Spleen (tissue), 11 donors: Measurements from ENCODE around the gene TYW1. TPM values are rescaled to one million over a fixed set of nuclear protein-coding genes. Genes with fewer than 3 reads are reported as not detected.
A peak's percentile ranks its signal among the peaks of the same experiment; 100 is the strongest.
"Not testable (repeated sequence)": the region's sequence is repeated elsewhere in the genome, so short reads cannot be mapped to it uniquely, and the experiment has no call there.

Experiments used
- DNase-seq: peaks from one replicate; pipeline ENCODE4 v3.0.0-alpha.2; 2020
- H3K27ac ChIP-seq, 8 donors: fragments of 200-600 bp; sonication (generic) in 7 of 8; 1 replicate in 4 of 8; 2 replicates in 4 of 8; pipeline versions ENCODE4 v1.5.0 to v1.8.0; 2016 to 2021; ENCODE audit warnings: inconsistent platforms in 4 of 8, mild to moderate bottlenecking in 4 of 8, moderate library complexity in 1 of 8
- H3K27me3 ChIP-seq, 7 donors: fragments of 200-600 bp; sonication (generic) in 6 of 7; replicated peaks in 1 of 7; 1 replicate in 4 of 7; 2 replicates in 3 of 7; pipeline versions ENCODE4 v1.5.0 to v1.8.0; 2016 to 2021; ENCODE audit warnings: inconsistent platforms in 3 of 7, mild to moderate bottlenecking in 1 of 7
- H3K36me3 ChIP-seq, 6 donors: fragments of 200-600 bp; sonication (generic) in 5 of 6; 1 replicate in 4 of 6; 2 replicates in 2 of 6; pipeline versions ENCODE4 v1.5.0 to v1.8.0; 2016 to 2021; ENCODE audit warnings: inconsistent platforms in 2 of 6
- H3K4me1 ChIP-seq, 6 donors: fragments of 200-600 bp; sonication (generic) in 5 of 6; 1 replicate in 3 of 6; 2 replicates in 3 of 6; pipeline versions ENCODE4 v1.5.0 to v1.8.0; 2016 to 2021; ENCODE audit warnings: inconsistent platforms in 3 of 6
- H3K4me3 ChIP-seq, 8 donors: fragments of 200-600 bp; sonication (generic) in 7 of 8; 1 replicate in 4 of 8; 2 replicates in 4 of 8; pipeline versions ENCODE4 v1.5.0 to v1.8.0; 2016 to 2021; ENCODE audit warnings: inconsistent platforms in 4 of 8, mild to moderate bottlenecking in 4 of 8, moderate library complexity in 2 of 8
- H3K9me3 ChIP-seq, 8 donors: fragments of 200-600 bp; sonication (generic) in 7 of 8; 1 replicate in 4 of 8; 2 replicates in 4 of 8; pipeline versions ENCODE4 v1.5.0 to v1.8.0; 2016 to 2021; ENCODE audit warnings: inconsistent platforms in 4 of 8
- POLR2A ChIP-seq, 3 donors: fragments of 450-650 bp; IDR thresholded peaks; one replicate each; pipeline ENCODE4 v1.5.1; 2017; ENCODE audit warnings: antibody characterized with exemption in 3 of 3, mild to moderate bottlenecking in 1 of 3
- POLR2AphosphoS5 ChIP-seq, 3 donors: sonication (generic); formaldehyde crosslinking; IDR thresholded peaks; one replicate each; pipeline ENCODE4 v1.5.1; 2017; ENCODE audit warnings: antibody characterized with exemption in 3 of 3
- WGBS, 5 donors: extraction: QIAGEN DNeasy Blood & Tissue Kit in 3 of 5; methylation state at CpG; one replicate each; pipeline versions ENCODE4 v1.1.5 to v1.1.7; 2013 to 2018; 5-methylcytosine and 5-hydroxymethylcytosine counted together
- intact Hi-C: fragments of 100-400 bp; cut with DNase I; formaldehyde crosslinking; loops from one replicate; pipeline ENCODE4 v1.15.0; 2023; ENCODE audit warnings: low total_unique reads
- polyA plus RNA-seq, 3 donors: library from polyadenylated mRNA; stranded (reverse); fragments of 200-250 nt; gene quantifications; one replicate each; pipeline ENCODE4 v1.2.1, GENCODE V29; 2013
- total RNA-seq, 7 donors: library from RNA; depleted of rRNA in 3 of 7; stranded (reverse); fragments of >200 nt in 3 of 7; fragmentation: NEBNext Ultra II Directional in 4 of 7; extraction: Animal tissue kit (Norgen Biotek cat#: 25700) in 4 of 7; gene quantifications; one replicate each; pipeline versions ENCODE4 v1.1.0 to v1.2.1, GENCODE V29; 2016 to 2021
- TF ChIP-seq, protein P1 (sequence below), 11 experiments: fragments of 200-600 bp in 7 of 11; fragments of 450-650 bp in 4 of 11; sonication (generic) in 4 of 11; IDR thresholded peaks in 8 of 11; conservative IDR thresholded peaks in 3 of 11; 1 replicate in 7 of 11; 2 replicates in 4 of 11; pipeline versions ENCODE4 v1.4.0 to v1.8.0; 2016 to 2021; ENCODE audit warnings: antibody characterized with exemption in 11 of 11, inconsistent platforms in 4 of 11, mild to moderate bottlenecking in 1 of 11
- donor health status: healthy with polysubstance abuse.
- donor health status: DM: no; HTN: no; CAD: no; lungs with moderate emphysema.
- donor health status: DM: no; HTN: no; CAD: no.
- donor health status: Bipolar disorder and iron deficiency.
- donor health status: healthy.
- donor health status: DM: no; HTN: no; CAD: no.
- donor health status: DM: yes; HTN: yes; CAD: no.

The TYW1 gene
- total and polyA plus RNA-seq, 10 donors = 4.9 to 83.6 (median 20.8) TPM

DNA sequence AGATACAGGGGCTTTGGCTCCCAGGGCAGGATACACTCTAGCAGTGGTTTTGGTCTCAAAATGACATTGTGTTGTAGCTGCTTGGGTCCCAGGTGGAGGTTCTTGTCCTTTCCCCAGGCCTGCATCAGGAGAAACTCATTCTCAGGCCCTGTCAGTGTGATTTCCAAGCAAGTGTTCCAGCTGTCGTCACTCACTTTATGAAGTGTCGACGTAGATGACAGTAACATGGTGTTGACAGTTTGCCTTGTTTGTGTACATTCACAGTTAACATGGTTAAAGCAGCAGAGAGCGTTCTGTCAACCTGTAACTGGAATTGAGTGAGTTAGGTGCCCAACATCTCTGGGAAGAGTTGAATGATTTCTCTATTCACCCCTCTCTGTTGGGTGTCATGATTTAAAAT lies 86.2 kb downstream of the TYW1 start:
- intact Hi-C loops, H3K27ac ChIP-seq, DNase-seq, H3K4me1 ChIP-seq, H3K27me3 ChIP-seq, H3K4me3 ChIP-seq: not testable (repeated sequence)
- H3K36me3 ChIP-seq = peaks cover 0 to 66% (median 8%) of the 10 kb centered on the region in 6 donors
- peaks cover 0 to 31% (median 17%) of the 10 kb centered on the region in 8 donors for H3K9me3 ChIP-seq
- whole genome bisulfite sequencing, 5 donors = 96 to 99% (median 98%) methylated on average over 4 of the region's 4 CpGs

DNA sequence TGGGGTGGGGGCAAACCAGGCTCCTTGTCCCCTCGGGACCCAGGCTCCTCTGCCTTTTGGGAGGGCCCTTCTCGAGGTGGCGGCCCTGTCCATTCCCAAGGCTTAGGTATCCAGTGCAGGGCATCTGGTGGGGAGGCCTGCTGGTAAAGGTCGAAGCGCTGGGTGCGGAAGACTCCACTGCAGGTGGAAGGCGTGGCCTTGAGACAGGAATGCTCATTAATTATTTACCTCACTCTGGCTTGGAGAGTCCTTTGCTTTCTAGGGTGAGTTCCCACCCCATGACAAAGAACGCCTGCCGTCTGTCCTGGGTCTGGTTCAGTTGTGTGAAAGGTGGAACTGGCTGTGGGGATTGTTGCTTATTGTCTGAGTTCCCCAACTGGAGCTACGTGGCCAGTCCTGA lies 92.6 kb downstream of the TYW1 start:
- peaks cover 0 to 55% (median 5%) of the 10 kb centered on the region in 6 donors for H3K36me3 ChIP-seq
- H3K27me3 ChIP-seq, H3K9me3 ChIP-seq, H3K4me1 ChIP-seq, DNase-seq, H3K27ac ChIP-seq, intact Hi-C loops, H3K4me3 ChIP-seq: not testable (repeated sequence)
- 91 to 99% (median 97%) methylated on average over 9 to 10 of the region's 10 CpGs for WGBS, 5 donors

DNA sequence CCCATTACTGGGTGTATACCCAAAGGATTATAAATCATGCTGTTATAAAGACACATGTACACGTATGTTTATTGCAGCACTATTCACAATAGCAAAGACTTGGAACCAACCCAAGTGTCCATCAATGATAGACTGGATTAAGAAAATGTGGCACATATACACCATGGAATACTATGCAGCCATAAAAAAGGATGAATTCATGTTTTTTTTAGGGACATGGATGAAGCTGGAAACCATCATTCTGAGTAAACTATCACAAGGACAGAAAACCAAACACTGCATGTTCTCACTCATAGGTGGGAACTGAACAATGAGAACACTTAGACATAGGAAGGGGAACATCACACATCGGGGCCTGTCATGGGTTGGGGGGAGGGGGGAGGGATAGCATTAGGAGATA lies 94.4 kb downstream of the TYW1 start:
- WGBS, 5 donors = 80 to 100% (median 96%) methylated on average over 1 to 2 of the region's 2 CpGs; no CpG with 5 or more reads in 1 of the 5 donors
- intact Hi-C loops = not testable (repeated sequence)

DNA sequence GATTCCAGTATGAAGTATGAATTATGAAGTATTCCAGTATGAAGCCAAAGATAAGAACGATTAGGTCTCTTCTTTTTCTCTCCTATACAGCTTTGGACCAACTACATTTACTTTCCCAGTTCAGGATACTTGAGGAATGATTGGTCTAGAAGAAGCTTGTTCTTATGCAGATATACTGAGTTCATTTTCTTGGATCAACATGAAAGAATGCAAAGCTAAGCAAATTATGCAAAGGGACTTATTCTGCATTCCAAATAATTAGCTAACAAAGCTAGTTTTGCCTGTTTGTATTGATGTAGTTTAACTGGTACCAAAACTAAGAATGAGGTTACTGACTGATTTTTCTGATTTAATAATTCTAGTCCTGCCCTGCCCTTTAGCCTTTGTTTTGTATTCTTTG lies 101.4 kb downstream of the TYW1 start:
- H3K4me1 ChIP-seq, H3K4me3 ChIP-seq, H3K9me3 ChIP-seq, H3K27ac ChIP-seq, H3K27me3 ChIP-seq, intact Hi-C loops, DNase-seq: not testable (repeated sequence)
- H3K36me3 ChIP-seq = peaks cover 0 to 67% (median 6%) of the 10 kb centered on the region in 6 donors
- 60 to 92% (median 85%) methylated on average over 1 of the region's 1 CpG; no CpG with 5 or more reads in 1 of the 5 donors for WGBS, 5 donors

More for the DNA sequence above, 94.4 kb downstream of the TYW1 start:
- peaks cover 0 to 52% (median 6%) of the 10 kb centered on the region in 6 donors for H3K36me3 ChIP-seq
- H3K4me1 ChIP-seq, H3K27me3 ChIP-seq, H3K4me3 ChIP-seq, H3K9me3 ChIP-seq, DNase-seq, H3K27ac ChIP-seq: not testable (repeated sequence)

DNA sequence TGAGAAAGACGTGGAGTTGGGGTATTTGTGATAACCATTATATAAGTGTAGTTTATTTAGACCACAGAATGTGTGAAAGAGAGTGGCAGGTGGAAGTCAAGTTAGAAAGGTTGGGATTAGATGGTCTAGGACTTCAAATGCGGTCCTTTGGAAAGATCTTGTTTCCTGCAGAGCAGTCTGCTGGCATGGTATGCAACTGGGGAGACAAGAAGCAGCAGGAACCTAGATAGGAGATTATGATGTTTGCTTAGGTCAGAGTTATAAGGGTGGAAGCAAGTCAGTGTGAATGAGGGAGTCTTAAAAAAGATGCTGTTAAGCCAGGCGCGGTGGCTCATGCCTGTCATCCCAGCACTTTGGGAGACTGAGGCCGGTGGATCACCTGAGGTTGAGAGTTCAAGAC lies 102.8 kb downstream of the TYW1 start:
- H3K9me3 ChIP-seq, H3K4me1 ChIP-seq, H3K4me3 ChIP-seq, H3K27ac ChIP-seq, H3K27me3 ChIP-seq, intact Hi-C loops, DNase-seq: not testable (repeated sequence)
- 91 to 97% (median 92%) methylated on average over 5 of the region's 5 CpGs for WGBS, 5 donors
- peaks cover 0 to 79% (median 6%) of the 10 kb centered on the region in 6 donors for H3K36me3 ChIP-seq

DNA sequence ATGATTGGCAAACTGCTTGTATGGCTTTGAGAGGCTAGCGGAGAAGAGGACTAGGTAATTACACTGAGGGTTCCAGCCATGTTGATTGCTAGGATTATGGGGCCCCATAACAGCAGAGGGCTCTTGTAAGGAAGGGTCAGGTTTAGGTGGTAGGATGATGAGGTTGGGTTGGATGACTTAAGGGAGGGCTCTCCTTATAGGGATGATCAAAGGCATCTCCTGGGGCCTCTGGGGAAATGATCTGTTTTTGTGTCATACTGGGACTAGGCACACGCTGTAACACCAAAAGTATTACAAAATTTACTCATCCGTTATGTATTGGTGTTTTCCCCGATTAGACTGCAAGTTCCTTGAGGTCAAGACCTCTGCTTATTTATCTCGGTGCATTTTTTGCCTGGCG lies 103.4 kb downstream of the TYW1 start:
- H3K9me3 ChIP-seq, DNase-seq, intact Hi-C loops, H3K4me1 ChIP-seq, H3K27me3 ChIP-seq, H3K4me3 ChIP-seq, H3K27ac ChIP-seq: not testable (repeated sequence)
- WGBS, 5 donors = 84 to 94% (median 89%) methylated on average over 6 of the region's 6 CpGs
- H3K36me3 ChIP-seq = peaks cover 0 to 76% (median 4%) of the 10 kb centered on the region in 6 donors

DNA sequence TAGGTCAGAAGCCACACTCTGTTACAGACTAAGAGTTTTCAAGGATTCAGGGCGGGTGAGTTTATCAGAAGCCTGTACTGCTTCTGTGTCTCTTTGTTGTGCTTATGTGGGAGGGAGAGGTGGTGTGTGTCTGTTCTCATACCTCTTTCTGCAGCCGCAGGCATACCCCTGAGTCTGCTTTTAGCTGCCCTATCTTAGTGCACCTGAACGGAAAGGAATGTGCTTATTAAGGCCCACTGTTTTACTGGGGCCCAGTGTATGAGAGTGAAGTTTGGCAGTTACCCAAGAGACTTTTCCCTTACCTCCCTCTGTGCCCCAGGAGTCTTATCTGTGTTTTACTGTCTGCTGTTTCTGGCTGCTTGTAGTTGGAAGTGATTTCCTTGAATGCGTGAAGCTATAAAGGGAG lies 104.3 kb downstream of the TYW1 start:
- Histone ChIP-seq H3K36me3 (peaks cover 0 to 67% (median 0%) of the 10 kb centered on the region in 6 donors), H3K4me1 (peaks cover 0 to 10% (median 4%) of the 10 kb centered on the region in 6 donors), H3K27ac (no peak overlapping the region), H3K9me3 (no peaks in the 10 kb centered on the region), H3K4me3 (no peak overlapping the region), H3K27me3 (no peaks in the 10 kb centered on the region)
- 82 to 98% (median 90%) methylated on average over 4 of the region's 4 CpGs for WGBS, 5 donors
- TF ChIP-seq, protein P1, sequence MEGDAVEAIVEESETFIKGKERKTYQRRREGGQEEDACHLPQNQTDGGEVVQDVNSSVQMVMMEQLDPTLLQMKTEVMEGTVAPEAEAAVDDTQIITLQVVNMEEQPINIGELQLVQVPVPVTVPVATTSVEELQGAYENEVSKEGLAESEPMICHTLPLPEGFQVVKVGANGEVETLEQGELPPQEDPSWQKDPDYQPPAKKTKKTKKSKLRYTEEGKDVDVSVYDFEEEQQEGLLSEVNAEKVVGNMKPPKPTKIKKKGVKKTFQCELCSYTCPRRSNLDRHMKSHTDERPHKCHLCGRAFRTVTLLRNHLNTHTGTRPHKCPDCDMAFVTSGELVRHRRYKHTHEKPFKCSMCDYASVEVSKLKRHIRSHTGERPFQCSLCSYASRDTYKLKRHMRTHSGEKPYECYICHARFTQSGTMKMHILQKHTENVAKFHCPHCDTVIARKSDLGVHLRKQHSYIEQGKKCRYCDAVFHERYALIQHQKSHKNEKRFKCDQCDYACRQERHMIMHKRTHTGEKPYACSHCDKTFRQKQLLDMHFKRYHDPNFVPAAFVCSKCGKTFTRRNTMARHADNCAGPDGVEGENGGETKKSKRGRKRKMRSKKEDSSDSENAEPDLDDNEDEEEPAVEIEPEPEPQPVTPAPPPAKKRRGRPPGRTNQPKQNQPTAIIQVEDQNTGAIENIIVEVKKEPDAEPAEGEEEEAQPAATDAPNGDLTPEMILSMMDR (IDR thresholded peaks at IDR 0.05 in 8 of 11, conservative IDR thresholded peaks at IDR 0.05 in 3 of 11) = no peak
- TF ChIP-seq POLR2A (IDR thresholded peaks at IDR 0.05) = no peak
- no peak for TF ChIP-seq POLR2AphosphoS5 (IDR thresholded peaks at IDR 0.05)
- no peak for DNase-seq
- intact Hi-C loops = no loop called here

DNA sequence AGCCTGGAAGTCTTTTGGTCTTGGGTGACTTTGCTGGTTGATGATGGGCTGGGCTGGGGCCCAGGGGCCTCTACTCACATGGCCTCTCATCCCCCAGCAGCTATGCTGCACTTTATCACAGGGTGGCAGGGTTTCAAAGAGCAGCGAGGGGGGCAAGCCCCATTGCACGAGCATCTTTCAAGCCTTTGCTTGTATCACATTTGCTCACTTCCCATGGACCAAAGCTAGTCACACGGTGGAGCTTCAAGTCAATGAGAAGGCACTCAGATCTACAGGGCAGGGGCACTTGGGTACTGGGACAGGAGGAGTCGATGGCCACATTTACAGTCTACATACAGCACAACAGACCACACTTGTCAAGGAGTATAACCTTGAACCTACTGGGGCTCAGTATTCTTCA lies 108.3 kb downstream of the TYW1 start:
- intact Hi-C loops, H3K4me3 ChIP-seq, DNase-seq, H3K9me3 ChIP-seq, H3K27me3 ChIP-seq: not testable (repeated sequence)
- Histone ChIP-seq H3K36me3 (peaks cover 0 to 50% (median 0%) of the 10 kb centered on the region in 6 donors), H3K4me1 (peaks cover 0 to 19% (median 4%) of the 10 kb centered on the region in 6 donors), H3K27ac (peak overlapping the region in 5 of 8 donors; percentile 10 to 79 (median 40))
- 77 to 84% (median 81%) methylated on average over 4 of the region's 4 CpGs for WGBS, 5 donors
